Tibial nerve (tissue), 4 donors: ENCODE measurements around the gene SMIM23.

Experiments
- CTCF ChIP-seq, 5 experiments: fragments of 200-600 bp in 3 of 5; fragments of 450-650 bp in 2 of 5; sonication (generic) in 3 of 5; IDR thresholded peaks; one replicate each; pipeline ENCODE4 v1.5.1; 2016 to 2019; ENCODE audit warnings: antibody characterized with exemption in 5 of 5, mild to moderate bottlenecking in 3 of 5, moderate library complexity in 2 of 5
- EP300 ChIP-seq, 2 donors: sonication (generic); formaldehyde crosslinking; IDR thresholded peaks; one replicate each; pipeline ENCODE4 v1.6.1; 2017; ENCODE audit warnings: antibody characterized with exemption in 2 of 2, mild to moderate bottlenecking in 1 of 2

DNA sequence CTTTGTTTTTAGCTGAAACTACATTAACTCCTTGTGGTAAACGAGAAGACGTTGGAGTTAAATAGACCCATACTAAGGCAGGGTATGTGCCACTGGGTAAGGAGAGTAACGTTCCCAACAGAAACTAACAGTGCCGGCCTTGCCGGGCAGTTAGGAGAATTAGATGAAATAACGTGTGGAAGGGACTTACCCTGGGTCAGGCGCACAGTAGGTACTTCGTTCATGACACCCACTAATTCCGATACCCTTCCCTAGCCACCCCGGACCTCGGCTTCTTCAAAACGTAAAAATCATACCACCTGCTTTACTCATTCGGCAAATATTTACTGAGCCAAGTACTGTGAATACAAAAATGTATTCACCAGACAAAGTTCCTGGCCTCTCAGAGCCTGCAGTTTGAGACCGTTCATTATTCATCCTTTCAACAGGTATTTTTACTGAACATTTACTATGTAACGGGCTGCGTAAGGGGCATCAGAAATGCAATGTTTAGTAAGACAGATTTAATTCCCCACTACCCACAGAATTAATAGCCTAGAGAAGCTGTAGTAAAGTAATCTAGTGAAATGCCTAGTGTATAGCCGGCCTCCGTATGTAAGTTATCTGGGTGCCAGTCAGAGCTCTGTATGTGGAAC lies 3.2 kb upstream of the SMIM23 start:
- TF ChIP-seq EP300 (IDR thresholded peaks at IDR 0.05) = no peak
- no peak for TF ChIP-seq CTCF (IDR thresholded peaks at IDR 0.05)
